Activated T-cell treated with anti-CD3 and anti-CD28 coated beads for 4 hours (primary cell): Measurements from ENCODE around the gene CDK6.

Source experiments
- DNase-seq: peaks from one replicate; pipeline ENCODE4 v3.0.0-alpha.2; 2020

The CDK6 gene

DNA sequence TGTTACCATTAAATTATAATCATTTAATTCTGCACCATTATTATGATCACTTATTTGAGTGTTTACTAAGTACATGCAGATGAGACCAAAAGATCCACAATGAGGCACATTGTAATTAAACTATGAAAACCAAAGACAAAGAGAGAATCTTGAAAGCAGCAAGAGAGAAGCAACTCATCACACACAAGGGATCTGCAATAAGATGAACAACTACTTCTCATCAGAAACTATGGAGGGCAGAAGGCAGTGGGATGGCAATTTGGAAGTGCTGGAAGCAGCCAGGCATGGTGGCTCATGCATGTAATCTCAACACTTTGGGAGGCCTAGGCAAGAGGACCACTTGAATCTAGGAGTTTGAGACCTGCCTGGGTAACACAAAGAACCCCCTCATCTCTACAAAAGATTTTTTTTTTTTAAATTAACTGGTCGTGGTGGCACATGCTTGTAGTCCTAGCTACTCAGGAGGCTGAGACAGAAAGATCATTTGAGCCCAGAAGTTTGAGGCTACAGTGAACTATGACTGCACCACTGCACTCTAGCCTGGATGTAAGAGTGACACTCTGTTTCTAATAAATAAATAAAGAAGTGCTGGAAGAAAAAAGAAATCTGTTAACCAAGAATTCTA is 47.7 kb downstream of the CDK6 start:
- DNase-seq = no peak

DNA sequence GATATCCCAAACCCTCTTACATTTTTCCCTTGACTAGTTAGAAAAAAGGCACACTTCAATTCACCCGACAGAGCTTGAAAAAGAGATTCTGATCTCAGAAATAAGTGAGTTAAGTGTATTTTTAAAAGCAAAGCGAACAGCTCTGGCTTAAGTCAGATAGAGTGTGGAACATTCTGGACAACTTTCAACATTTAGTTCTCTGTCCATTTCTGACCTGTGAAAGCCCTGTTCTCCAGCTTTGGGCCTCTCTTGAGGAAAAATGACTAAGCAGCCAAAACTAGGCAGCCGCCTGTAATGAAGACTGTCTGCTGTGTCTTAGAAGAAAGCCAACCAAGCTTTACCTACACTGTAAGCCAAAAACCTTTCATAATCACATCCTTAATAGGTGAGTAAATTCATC is 50.5 kb downstream of the CDK6 start:
- no peak for DNase-seq

- no peak for DNase-seq
Observed at GRCh38 chr7:92784935-92785334, 51.4 kb downstream of the CDK6 start.

- DNase-seq = no peak
Observed at GRCh38 chr7:92783260-92784201, 52.8 kb downstream of the CDK6 start.

DNA sequence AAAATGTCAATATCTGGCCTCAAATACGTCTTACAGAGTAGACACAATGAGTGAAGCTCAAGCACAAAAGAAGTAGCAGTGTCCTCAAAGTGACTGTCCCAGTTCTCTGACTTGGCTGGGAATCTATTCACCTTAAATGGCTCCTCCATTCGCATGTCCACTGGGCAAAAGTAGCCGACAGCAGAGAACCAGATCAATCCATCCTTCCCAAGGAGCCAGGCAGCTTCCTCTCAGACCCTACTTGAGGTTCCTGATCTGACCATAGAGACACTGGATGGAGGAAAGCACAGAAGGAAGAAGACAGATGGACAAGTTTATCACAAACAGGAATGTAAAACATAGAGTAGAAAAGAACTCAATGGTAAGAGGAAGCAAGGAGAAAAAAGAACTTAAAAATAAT is 53.5 kb downstream of the CDK6 start:
- DNase-seq = no peak

- DNase-seq = no peak
Observed at GRCh38 chr7:92782236-92782635, 54.1 kb downstream of the CDK6 start.

- no peak for DNase-seq
Observed at GRCh38 chr7:92781117-92781720, 55.2 kb downstream of the CDK6 start.

GRCh38 chr7:92778972-92779371 is 57.4 kb downstream of the CDK6 start:
- no peak for DNase-seq

DNA sequence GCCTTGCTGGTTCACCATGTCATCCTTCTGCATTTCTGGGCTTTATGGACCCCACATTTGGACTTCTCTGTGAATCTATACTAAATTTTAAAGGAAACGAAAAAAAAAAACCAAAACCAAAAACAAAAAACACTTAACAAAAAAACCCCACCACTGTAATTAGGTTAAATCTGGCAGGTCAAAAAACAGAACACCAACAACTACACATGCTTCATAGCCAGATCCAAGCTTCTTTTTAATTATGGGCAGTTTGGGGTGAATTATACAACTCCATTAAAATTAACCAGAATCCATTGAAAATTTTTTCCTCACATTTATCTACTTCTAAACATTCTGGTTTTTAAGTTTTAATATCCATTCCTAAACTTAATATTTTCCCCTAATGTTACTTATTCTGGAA is 58.4 kb downstream of the CDK6 start:
- no peak for DNase-seq

GRCh38 chr7:92773808-92774207 is 62.6 kb downstream of the CDK6 start:
- DNase-seq = no peak

GRCh38 chr7:92769844-92770243 is 66.5 kb downstream of the CDK6 start:
- DNase-seq = no peak

GRCh38 chr7:92769394-92769699 is 67.0 kb downstream of the CDK6 start:
- no peak for DNase-seq

DNA sequence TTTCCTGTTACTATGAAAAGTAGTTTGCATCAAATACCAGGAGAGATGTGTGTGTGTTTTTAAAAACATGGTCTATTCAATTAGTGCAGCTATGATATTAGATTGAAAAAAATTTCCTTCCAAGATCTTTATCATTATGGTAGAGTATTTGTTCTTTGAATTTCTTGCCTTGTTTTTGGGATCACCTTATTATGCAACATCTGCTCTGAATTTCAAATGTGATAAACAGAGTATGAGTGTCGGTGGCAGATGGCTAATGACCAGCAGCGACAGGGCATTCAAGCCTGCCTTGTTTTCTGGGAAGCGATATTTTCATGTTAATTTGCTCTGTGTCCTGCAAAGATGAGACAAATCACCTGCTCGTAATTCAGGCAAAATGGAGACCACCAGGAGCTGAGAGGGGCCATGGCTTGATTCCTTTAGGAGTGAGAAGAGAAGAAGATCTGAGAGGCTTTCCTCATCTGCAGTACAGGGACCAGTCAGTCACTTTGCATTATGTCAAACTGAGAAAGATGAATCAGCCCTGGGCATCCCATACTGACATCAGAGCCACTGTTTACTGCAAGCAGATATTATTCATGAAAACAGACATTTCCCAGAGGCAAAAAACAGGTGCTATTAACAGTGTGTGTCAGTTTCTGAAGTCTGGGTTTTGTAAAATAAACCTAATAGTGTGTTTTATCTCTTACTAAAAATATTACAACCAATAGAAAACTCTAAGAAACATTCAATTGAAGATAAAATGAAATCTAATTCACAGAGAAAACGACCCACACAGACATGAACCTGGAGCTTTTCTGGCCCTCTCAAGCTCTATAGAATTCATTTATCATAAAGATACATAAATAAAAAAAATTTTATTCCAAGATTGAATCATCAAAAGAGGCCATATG is 67.6 kb downstream of the CDK6 start:
- DNase-seq = no peak

- no peak for DNase-seq
Observed at GRCh38 chr7:92767437-92767836, 68.9 kb downstream of the CDK6 start.

GRCh38 chr7:92766461-92767003 is 69.8 kb downstream of the CDK6 start:
- no peak for DNase-seq

GRCh38 chr7:92765725-92766124 is 70.6 kb downstream of the CDK6 start:
- no peak for DNase-seq

DNA sequence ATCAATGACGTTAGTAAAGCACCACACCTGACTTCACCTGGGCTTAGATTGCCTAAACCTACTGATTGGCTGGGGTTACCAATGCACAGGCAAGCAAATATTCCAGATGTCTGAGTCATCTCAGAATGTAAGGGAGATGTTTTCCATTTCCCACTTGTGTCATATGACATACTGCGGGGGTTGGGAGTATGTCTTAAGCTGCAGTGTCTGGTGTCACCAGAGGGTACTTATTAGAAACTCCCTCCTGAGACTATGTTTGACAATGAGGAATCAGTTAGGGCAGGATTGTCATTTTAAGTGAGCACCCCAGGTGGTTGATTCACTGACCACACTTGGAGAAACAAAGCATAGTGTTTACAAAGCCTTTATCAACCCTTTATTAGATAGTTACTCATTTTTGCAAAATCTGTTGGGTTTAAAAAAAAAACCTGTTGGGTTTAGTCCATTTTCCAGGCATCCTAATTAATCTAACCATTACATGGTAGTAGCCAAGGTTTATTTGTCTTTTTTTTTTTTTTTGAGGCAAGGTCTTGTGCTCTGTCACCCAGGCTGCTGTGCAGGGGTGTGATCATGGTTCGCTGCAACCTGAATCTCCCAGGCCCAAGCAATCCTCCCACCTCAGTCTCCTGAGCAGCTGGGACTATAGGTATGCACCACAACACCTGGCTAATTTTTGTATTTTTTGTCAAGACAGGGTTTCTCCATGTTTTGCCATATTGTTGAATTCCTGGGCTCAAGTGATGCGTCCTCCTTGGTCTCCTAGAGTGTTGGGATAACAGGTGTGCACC is 72.5 kb downstream of the CDK6 start:
- no peak for DNase-seq

GRCh38 chr7:92762851-92763250 is 73.5 kb downstream of the CDK6 start:
- no peak for DNase-seq

DNA sequence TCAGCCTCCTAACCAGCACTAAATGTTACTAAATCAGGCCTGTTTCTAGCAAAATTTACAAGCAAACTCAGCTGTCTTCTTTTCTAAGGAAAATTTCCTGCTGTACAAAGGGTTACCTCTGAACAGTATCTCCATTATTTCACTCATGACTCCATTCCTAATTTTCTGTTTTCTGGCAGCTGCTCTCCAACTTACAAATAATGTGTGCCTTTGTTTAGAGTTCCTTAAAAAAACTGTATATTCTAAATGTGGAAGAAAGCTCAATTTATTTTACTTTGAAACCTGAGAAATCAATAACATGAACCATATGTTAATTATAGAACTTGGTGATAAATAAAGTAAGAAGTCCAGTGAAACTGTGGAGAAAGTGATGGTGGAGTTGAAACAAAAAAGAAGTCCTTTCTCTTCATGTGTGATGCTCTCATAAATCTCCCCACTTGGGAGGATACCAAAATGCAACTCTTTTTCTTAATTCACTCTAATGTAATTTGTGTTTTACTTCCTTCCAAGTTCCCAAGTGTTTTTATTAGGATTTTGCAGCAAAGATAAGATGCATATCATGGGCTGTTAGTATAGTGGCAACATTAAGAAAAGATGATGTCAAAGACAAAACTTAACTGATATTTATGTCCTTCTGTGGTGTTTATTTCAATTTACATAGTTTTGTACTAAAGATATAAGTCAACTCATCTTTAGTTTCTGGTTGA is 74.8 kb downstream of the CDK6 start:
- no peak for DNase-seq

GRCh38 chr7:92758796-92759431 is 77.5 kb downstream of the CDK6 start:
- DNase-seq = no peak
